ENCODE measurements around the gene GRIA4.

DNA sequence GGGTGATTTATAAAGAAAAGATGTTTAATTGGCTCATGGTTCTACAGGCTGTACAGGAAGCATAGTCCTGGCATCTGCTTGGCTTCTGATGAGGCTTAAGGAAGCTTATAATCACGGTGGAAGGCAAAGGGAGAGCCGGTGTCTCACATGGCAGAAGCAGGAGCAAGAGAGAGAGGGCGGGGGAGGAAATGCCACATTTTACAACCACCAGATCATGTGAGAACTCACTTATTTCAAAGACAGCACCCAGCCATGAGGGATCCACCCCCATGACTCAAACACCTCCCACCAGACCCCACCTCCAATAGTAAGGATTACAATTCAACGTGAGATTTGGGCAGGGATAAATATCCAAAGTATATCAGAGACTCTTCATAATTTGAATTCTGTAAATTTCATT, 211.5 kb downstream of the GRIA4 start:
- TF ChIP-seq CTCF (IDR thresholded peaks at IDR 0.05) (no peak), POLR2A (IDR thresholded peaks at IDR 0.05) (no peak)

Data from uterus (tissue), 2 donors.